Loucy (cell line): ENCODE results near the gene EEF1A1.
"Not testable (repeated sequence)": the region's sequence is repeated elsewhere in the genome, so short reads cannot be mapped to it uniquely, and the experiment has no call there.

Source experiments
- CTCF ChIP-seq: fragments of 200-600 bp; sonication (generic); conservative IDR thresholded peaks from 2 replicates; pipeline ENCODE4 v1.5.1; 2014; ENCODE audit warnings: mild to moderate bottlenecking, antibody characterized with exemption, low read length
- EZH2phosphoT487 ChIP-seq: fragments of 200-600 bp; IDR thresholded peaks from 2 replicates; pipeline ENCODE4 v1.6.1; 2018; ENCODE audit warnings: antibody characterized with exemption, mild to moderate bottlenecking, moderate library complexity, borderline replicate concordance

DNA sequence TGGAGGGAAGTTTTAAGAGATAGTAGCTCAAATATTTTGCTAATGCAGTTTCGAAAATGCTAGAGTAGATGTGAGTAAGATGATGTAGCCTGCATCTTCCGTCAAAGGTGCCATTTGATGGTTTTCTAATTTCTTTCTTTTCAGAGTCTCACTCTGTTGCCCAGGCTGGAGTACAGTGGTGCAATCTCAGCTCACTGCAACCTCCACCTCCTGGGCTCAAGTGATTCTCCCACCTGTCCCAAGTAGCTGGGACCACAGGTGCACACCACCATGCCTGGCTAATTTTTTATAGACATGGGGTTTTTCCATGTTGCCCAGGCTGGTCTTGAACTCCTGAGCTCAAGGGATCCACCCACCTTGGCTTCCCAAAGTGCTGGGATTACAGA lies 45.6 kb upstream of the EEF1A1 start:
- TF ChIP-seq CTCF, EZH2phosphoT487: not testable (repeated sequence)
